GM13977 (cell line): Measurements from ENCODE around the gene CASKIN2.

Experiments used
- DNase-seq: peaks from one replicate; pipeline ENCODE4 v3.0.0; 2012; ENCODE audit warnings: low spot score
- CTCF ChIP-seq: IDR thresholded peaks from 2 replicates; pipeline ENCODE4 v1.5.1; 2012; ENCODE audit warnings: mild to moderate bottlenecking, control low read depth; ENCODE audit not compliant: insufficient read depth; ENCODE audit errors: extremely low read depth, missing control alignments
- in situ Hi-C: fragments of 300-500 bp; cut with MboI; formaldehyde crosslinking; loops from one replicate; pipeline ENCODE4 v1.12.0; 2022; ENCODE audit warnings: low sequenced_read_pairs, low pct_unique_long_range_greater_than_20kb, mixed read lengths, inconsistent platforms; ENCODE audit not compliant: unreplicated experiment

The CASKIN2 gene

GRCh38 chr17:75515496-75516254 lies at the start of gene CASKIN2:
Gene CASKIN2 (minus strand): TSS chr17:75515537. CDS start chr17:75513804, 1,733 bp downstream.
- DNase-seq: peak; percentile 99
- TF ChIP-seq CTCF: peak; percentile 99
- in situ Hi-C loops: no loop called here

GRCh38 chr17:75565066-75565465 lies 49.7 kb upstream of the CASKIN2 start:
- in situ Hi-C loops: no loop called here
- no peak for TF ChIP-seq CTCF
- no peak for DNase-seq

GRCh38 chr17:75564195-75564594 lies 48.9 kb upstream of the CASKIN2 start:
- no peak for DNase-seq
- TF ChIP-seq CTCF: no peak
- in situ Hi-C loops: no loop called here

- in situ Hi-C loops: no loop called here
- TF ChIP-seq CTCF: no peak
- DNase-seq: no peak
Observed at GRCh38 chr17:75563063-75563758, 47.9 kb upstream of the CASKIN2 start.

GRCh38 chr17:75561927-75562603 lies 46.7 kb upstream of the CASKIN2 start:
- no peak for TF ChIP-seq CTCF
- no peak for DNase-seq
- in situ Hi-C loops: no loop called here

- DNase-seq: no peak
- in situ Hi-C loops: no loop called here
- no peak for TF ChIP-seq CTCF
Observed at GRCh38 chr17:75559958-75560533, 44.7 kb upstream of the CASKIN2 start.
